Activated CD8-positive, alpha-beta T cell treated with anti-CD3 and anti-CD28 coated beads, Interleukin-2, amount 10 ng/mL, durations not matched to agents 7 days and 5 days (primary cell): ENCODE results near the gene HEATR5A. TPM values are rescaled to one million over a fixed set of nuclear protein-coding genes. Genes with fewer than 3 reads are reported as not detected.
A peak's percentile ranks its signal among the peaks of the same experiment; 100 is the strongest.

Experiments used
- ATAC-seq: fragments of 150-1000 bp; cut with Tn5 transposase; one replicate; pipeline ENCODE4 v1.10.0; 2021; ENCODE audit warnings: moderate library complexity
- CTCF ChIA-PET: fragments of 350-600 bp; sonication (Branson Sonifier 250); formaldehyde crosslinking; loops from one replicate; lab custom pipeline; 2021; ENCODE audit warnings: antibody characterized with exemption; lab: Charles Lee
- POLR2A ChIA-PET: fragments of 350-600 bp; sonication (Branson Sonifier 250); formaldehyde crosslinking; loops from one replicate; lab custom pipeline; 2021; ENCODE audit warnings: antibody characterized with exemption; lab: Charles Lee
- DNase-seq: peaks from one replicate; pipeline ENCODE4 v3.0.0-alpha.2; 2020
- H3K27ac Mint-ChIP-seq: one replicate; pipeline ENCODE4 v1.8.0; 2021; ENCODE audit warnings: mild to moderate bottlenecking, mixed read lengths
- H3K27me3 Mint-ChIP-seq: one replicate; pipeline ENCODE4 v1.8.0; 2021; ENCODE audit warnings: low read depth, mixed read lengths
- H3K36me3 Mint-ChIP-seq: one replicate; pipeline ENCODE4 v1.8.0; 2021; ENCODE audit warnings: low read depth, mixed read lengths
- H3K4me1 Mint-ChIP-seq: one replicate; pipeline ENCODE4 v1.8.0; 2021; ENCODE audit warnings: low read depth, mixed read lengths
- H3K4me3 Mint-ChIP-seq: one replicate; pipeline ENCODE4 v1.8.0; 2021; ENCODE audit warnings: mild to moderate bottlenecking, mixed read lengths
- H3K9me3 Mint-ChIP-seq: one replicate; pipeline ENCODE4 v1.8.0; 2022; ENCODE audit warnings: mixed read lengths; ENCODE audit not compliant: insufficient read depth
- total RNA-seq, 2 experiments: library from RNA; stranded (reverse); gene quantifications; one replicate each; pipeline ENCODE4 v1.2.3, GENCODE V29; 2021

Gene HEATR5A
- total RNA-seq, 2 experiments from 2014 or later: 8.5 to 9.4 TPM

DNA sequence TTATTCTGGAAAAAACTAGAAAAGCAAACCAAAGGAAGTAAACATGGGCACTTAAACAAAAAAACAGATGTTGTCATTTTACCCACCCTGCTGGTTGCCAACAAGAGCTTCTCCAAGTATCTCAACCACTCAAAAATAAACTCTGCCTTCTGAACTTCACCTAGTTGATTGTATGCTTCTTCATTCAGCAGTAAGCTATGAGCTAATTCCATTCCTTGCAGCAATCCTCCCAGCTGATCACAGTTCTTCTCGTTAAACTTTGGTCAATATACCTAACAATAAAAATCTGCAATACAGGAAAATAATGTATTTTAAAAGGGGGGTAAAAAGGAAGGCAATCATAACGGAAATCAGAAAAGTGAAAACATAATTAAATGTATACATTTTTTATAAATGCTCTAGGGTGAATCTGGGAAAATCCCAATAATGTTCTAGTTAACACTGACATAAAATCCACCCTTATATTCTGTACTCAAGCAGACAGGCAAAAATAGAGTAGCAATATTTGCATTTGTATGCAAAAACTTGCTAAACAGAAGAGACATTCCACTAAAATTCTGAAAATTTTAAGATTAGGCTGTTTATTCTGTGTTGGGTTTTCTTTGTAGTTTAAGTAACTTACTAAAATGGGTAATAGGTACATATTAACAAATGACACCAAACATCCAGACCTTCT is 17.4 kb downstream of the HEATR5A start:
- DNase-seq (no peak), ATAC-seq (no peak)
- ChIA-PET CTCF (interaction anchor here (1.1 to 1.5 kb wide), 2 partner anchors 12 to 15 kb away, joined by 3 to 5 read pairs; no protein-coding TSS in a partner anchor), POLR2A (interaction anchor here (0.7 kb wide), 1 partner anchor 18 kb away, joined by 4 read pairs; the partner anchor contains the start of gene HEATR5A)
- Mint-ChIP-seq H3K9me3 (no peaks in the 10 kb centered on the region), H3K4me3 (no peak overlapping the region), H3K4me1 (peaks cover 3% of the 10 kb centered on the region), H3K36me3 (peaks cover 7% of the 10 kb centered on the region), H3K27ac (no peak overlapping the region), H3K27me3 (no peaks in the 10 kb centered on the region)

GRCh38 chr14:31401369-31401932 is 18.9 kb downstream of the HEATR5A start:
- peaks cover 10% of the 10 kb centered on the region for H3K36me3 Mint-ChIP-seq
- ChIA-PET POLR2A (interaction anchor here (0.6 kb wide), 1 partner anchor 42 kb away, joined by 5 read pairs; no protein-coding TSS in a partner anchor), CTCF (interaction anchor here (1.5 to 2.4 kb wide), 2 partner anchors 17 to 19 kb away, joined by 5 to 7 read pairs; partner anchors contain the start of gene HEATR5A)
- H3K4me3 Mint-ChIP-seq: no peak overlapping the region
- no peaks in the 10 kb centered on the region for H3K27me3 Mint-ChIP-seq
- DNase-seq (no peak), ATAC-seq (no peak)
- H3K4me1 Mint-ChIP-seq: peaks cover 3% of the 10 kb centered on the region
- H3K27ac Mint-ChIP-seq: no peak overlapping the region
- no peaks in the 10 kb centered on the region for H3K9me3 Mint-ChIP-seq

DNA sequence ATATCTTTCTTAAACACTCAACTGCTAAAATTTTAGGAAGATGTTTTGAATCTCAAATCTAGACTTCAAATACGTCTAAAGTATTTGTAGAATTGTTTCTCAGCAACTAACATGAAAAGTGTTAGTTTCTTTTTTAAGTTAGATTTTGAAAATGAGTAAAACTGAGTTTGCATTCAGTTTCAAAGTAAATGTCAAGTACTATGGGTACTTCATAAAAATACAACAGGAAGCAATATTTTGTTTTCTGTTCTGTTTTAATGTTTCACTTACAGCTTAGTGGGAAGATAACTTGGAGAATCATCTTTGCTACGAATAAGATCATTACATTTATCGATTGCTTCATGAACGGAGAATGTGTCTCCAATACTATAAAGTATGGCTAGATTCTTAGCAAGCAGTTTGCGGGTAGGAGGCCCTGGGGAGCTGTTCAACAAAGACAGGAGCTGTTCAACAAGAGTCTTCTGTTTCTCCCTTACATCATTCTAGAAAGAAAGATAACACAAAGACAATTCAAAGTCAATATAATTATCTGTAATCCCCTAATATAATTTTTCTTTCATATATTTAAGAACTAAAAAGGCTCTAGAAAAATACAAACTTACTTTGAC is 20.2 kb downstream of the HEATR5A start:
- ATAC-seq (no peak), DNase-seq (no peak)
- H3K4me3 Mint-ChIP-seq: no peak overlapping the region
- H3K27ac Mint-ChIP-seq: no peak overlapping the region
- H3K27me3 Mint-ChIP-seq: no peaks in the 10 kb centered on the region
- no peaks in the 10 kb centered on the region for H3K9me3 Mint-ChIP-seq
- peaks cover 10% of the 10 kb centered on the region for H3K36me3 Mint-ChIP-seq
- CTCF ChIA-PET: interaction anchor here (0.8 to 2.4 kb wide), 2 partner anchors 14 to 20 kb away, joined by 4 to 7 read pairs; partner anchors contain the start of gene HEATR5A
- POLR2A ChIA-PET: no interaction called here
- H3K4me1 Mint-ChIP-seq: peaks cover 3% of the 10 kb centered on the region

GRCh38 chr14:31395572-31396205 is 24.7 kb downstream of the HEATR5A start:
- Mint-ChIP-seq H3K27me3 (no peaks in the 10 kb centered on the region), H3K36me3 (peaks cover 8% of the 10 kb centered on the region), H3K9me3 (no peaks in the 10 kb centered on the region), H3K27ac (no peak overlapping the region), H3K4me1 (peaks cover 3% of the 10 kb centered on the region), H3K4me3 (no peak overlapping the region)
- ChIA-PET CTCF (interaction anchor here (0.7 to 1.2 kb wide), 7 partner anchors 10 to 863 kb away, joined by 3 to 4 read pairs (median 3); partner anchors contain the start of genes DTD2 and HEATR5A), POLR2A (no interaction called here)
- no peak for ATAC-seq
- DNase-seq: no peak

DNA sequence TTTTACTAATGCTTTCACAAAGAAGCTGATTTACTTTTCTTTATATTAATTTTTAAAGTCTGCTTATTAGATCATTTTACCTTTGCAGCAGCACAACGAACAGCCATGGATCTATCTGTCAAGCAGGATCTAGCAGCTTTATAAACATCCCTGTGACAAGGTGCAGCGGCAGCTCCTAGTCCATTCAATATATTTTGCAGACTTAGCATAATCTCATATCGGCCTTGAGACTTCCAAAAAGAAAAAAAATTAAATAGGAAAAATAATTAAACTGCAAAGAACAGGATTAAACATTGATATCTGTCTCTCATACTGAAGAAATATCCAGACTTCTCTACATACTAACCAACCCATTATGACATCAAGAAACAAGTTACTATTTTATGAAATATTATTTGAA is 25.2 kb downstream of the HEATR5A start:
- Mint-ChIP-seq H3K27ac (no peak overlapping the region), H3K36me3 (peaks cover 6% of the 10 kb centered on the region), H3K4me3 (no peak overlapping the region), H3K27me3 (no peaks in the 10 kb centered on the region), H3K9me3 (no peaks in the 10 kb centered on the region), H3K4me1 (peaks cover 1% of the 10 kb centered on the region)
- DNase-seq: no peak
- no peak for ATAC-seq
- ChIA-PET POLR2A (no interaction called here), CTCF (interaction anchor here (0.7 to 1.2 kb wide), 4 partner anchors 24 to 864 kb away, joined by 3 to 4 read pairs (median 3); partner anchors contain the start of gene DTD2)

GRCh38 chr14:31391977-31392503 is 28.3 kb downstream of the HEATR5A start:
- peaks cover 13% of the 10 kb centered on the region for H3K4me1 Mint-ChIP-seq
- no peak overlapping the region for H3K27ac Mint-ChIP-seq
- H3K9me3 Mint-ChIP-seq: no peaks in the 10 kb centered on the region
- H3K27me3 Mint-ChIP-seq: no peaks in the 10 kb centered on the region
- no peak overlapping the region for H3K4me3 Mint-ChIP-seq
- ChIA-PET CTCF (interaction anchor here (2.0 kb wide), 1 partner anchor 29 kb away, joined by 7 read pairs; the partner anchor contains the start of gene HEATR5A), POLR2A (interaction anchor here (0.8 to 1.7 kb wide), 2 partner anchors 28 to 66 kb away, joined by 3 to 6 read pairs; partner anchors contain the start of genes DTD2 and HEATR5A)
- DNase-seq: no peak
- H3K36me3 Mint-ChIP-seq: no peaks in the 10 kb centered on the region
- ATAC-seq: peak; percentile 39

- no peak overlapping the region for H3K4me3 Mint-ChIP-seq
- ATAC-seq (no peak), DNase-seq (no peak)
- H3K36me3 Mint-ChIP-seq: no peaks in the 10 kb centered on the region
- H3K4me1 Mint-ChIP-seq: peaks cover 13% of the 10 kb centered on the region
- ChIA-PET POLR2A (interaction anchor here (1.7 kb wide), 1 partner anchor 29 kb away, joined by 6 read pairs; the partner anchor contains the start of gene HEATR5A), CTCF (interaction anchor here (1.1 to 2.0 kb wide), 2 partner anchors 11 to 29 kb away, joined by 3 to 7 read pairs; partner anchors contain the start of gene HEATR5A)
- H3K9me3 Mint-ChIP-seq: no peaks in the 10 kb centered on the region
- H3K27me3 Mint-ChIP-seq: no peaks in the 10 kb centered on the region
- no peak overlapping the region for H3K27ac Mint-ChIP-seq
These were observed 28.9 kb downstream of the HEATR5A start for GRCh38 chr14:31391473-31391872.

GRCh38 chr14:31389946-31390345 is 30.4 kb downstream of the HEATR5A start:
- POLR2A ChIA-PET: no interaction called here
- Mint-ChIP-seq H3K36me3 (no peaks in the 10 kb centered on the region), H3K27ac (no peak overlapping the region), H3K9me3 (no peaks in the 10 kb centered on the region), H3K4me1 (peaks cover 13% of the 10 kb centered on the region), H3K27me3 (no peaks in the 10 kb centered on the region), H3K4me3 (no peak overlapping the region)
- CTCF ChIA-PET: no interaction called here
- ATAC-seq (no peak), DNase-seq (no peak)

DNA sequence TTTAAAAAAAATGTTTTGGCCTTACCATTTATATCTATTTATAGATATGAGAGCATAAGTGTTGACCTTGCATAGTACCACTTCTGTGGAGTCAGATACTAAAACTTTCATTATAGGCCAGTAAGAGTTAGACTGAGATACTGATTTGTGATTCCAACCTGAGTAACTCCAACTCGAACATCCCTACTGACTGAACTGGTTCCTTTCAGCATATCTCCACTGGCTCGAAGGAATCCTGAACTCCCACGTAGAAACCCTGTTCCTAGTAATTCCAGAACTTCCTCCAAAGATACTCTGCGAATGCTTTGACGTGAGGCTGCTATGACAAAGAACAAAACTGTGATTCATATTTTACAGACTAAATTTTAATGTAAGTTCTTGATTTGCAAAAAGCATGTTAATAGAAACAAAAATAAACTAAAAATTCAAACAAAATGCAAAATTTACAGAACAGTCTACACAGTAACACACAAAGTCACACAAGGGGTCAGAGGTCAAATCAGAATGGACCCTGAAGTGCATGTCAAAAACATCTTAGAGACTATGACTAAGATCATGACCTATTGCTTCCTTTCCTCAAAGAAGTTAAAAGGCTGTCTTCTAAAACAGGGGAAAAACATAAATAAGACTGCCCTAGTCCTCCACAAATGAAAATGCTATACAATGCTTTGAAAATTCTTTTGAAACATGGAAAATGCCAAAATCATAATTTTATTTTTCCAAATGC is 31.5 kb downstream of the HEATR5A start:
- CTCF ChIA-PET: no interaction called here
- H3K4me3 Mint-ChIP-seq: no peak overlapping the region
- no peak for ATAC-seq
- DNase-seq: no peak
- POLR2A ChIA-PET: interaction anchor here (1.1 kb wide), 1 partner anchor 180 kb away, joined by 3 read pairs; no protein-coding TSS in a partner anchor
- H3K9me3 Mint-ChIP-seq: no peaks in the 10 kb centered on the region
- no peaks in the 10 kb centered on the region for H3K36me3 Mint-ChIP-seq
- no peaks in the 10 kb centered on the region for H3K27me3 Mint-ChIP-seq
- H3K4me1 Mint-ChIP-seq: peaks cover 13% of the 10 kb centered on the region
- no peak overlapping the region for H3K27ac Mint-ChIP-seq

DNA sequence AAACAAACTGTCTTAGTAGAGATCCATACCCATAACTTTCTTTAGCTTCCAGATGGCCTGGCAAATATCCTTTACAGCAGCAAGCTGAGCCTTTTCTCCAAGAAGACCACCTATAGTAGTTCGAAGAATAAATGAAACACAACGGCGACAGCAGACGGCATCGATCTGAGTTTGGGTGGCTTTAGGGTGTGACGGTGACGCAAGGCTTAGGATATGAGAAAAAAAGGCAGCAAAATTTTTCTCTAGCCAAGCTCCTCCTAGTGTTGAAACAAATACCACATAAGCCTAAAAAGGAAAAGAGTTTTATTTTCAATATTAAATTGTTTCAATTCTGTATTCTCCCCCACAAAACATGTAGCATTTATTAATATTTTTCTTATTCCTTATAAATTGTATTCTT is 33.3 kb downstream of the HEATR5A start:
- Mint-ChIP-seq H3K36me3 (no peaks in the 10 kb centered on the region), H3K4me1 (peaks cover 13% of the 10 kb centered on the region), H3K27me3 (no peaks in the 10 kb centered on the region), H3K27ac (no peak overlapping the region), H3K4me3 (no peak overlapping the region), H3K9me3 (no peaks in the 10 kb centered on the region)
- ChIA-PET POLR2A (no interaction called here), CTCF (interaction anchor here (0.8 to 1.3 kb wide), 3 partner anchors 24 to 33 kb away, joined by 3 to 4 read pairs (median 3); partner anchors contain the start of gene HEATR5A)
- DNase-seq: no peak
- no peak for ATAC-seq
